Duodenal mucosa (tissue), 2 donors: ENCODE data around the gene SIM2.
A peak's percentile ranks its signal among the peaks of the same experiment; 100 is the strongest.

Experiments
- H3K27ac ChIP-seq: one replicate; pipeline ENCODE4 v1.7.0; 2013; ENCODE audit warnings: low read depth, low read length
- H3K27me3 ChIP-seq, 2 donors: one replicate each; pipeline ENCODE4 v1.7.0; 2013; ENCODE audit warnings: low read length in 2 of 2, control low read depth in 1 of 2; ENCODE audit not compliant: insufficient read depth in 2 of 2, control insufficient read depth in 1 of 2
- H3K36me3 ChIP-seq, 2 donors: one replicate each; pipeline ENCODE4 v1.7.0; 2013; ENCODE audit warnings: low read length in 2 of 2, control low read depth in 1 of 2; ENCODE audit not compliant: insufficient read depth in 2 of 2, control insufficient read depth in 1 of 2
- H3K4me1 ChIP-seq, 2 donors: one replicate each; pipeline ENCODE4 v1.7.0; 2013; ENCODE audit warnings: low read length in 2 of 2, control low read depth in 1 of 2; ENCODE audit not compliant: insufficient read depth in 2 of 2, control insufficient read depth in 1 of 2
- H3K4me3 ChIP-seq, 2 donors: one replicate each; pipeline ENCODE4 v1.7.0; 2013; ENCODE audit warnings: low read length in 2 of 2, low read depth in 1 of 2
- H3K9ac ChIP-seq, 2 donors: one replicate each; pipeline ENCODE4 v1.7.0; 2013; ENCODE audit warnings: low read length in 2 of 2, low read depth in 1 of 2
- H3K9me3 ChIP-seq, 2 donors: one replicate each; pipeline ENCODE4 v1.7.0; 2013; ENCODE audit warnings: low read length in 2 of 2, control low read depth in 1 of 2; ENCODE audit not compliant: control insufficient read depth in 1 of 2

The SIM2 gene

DNA sequence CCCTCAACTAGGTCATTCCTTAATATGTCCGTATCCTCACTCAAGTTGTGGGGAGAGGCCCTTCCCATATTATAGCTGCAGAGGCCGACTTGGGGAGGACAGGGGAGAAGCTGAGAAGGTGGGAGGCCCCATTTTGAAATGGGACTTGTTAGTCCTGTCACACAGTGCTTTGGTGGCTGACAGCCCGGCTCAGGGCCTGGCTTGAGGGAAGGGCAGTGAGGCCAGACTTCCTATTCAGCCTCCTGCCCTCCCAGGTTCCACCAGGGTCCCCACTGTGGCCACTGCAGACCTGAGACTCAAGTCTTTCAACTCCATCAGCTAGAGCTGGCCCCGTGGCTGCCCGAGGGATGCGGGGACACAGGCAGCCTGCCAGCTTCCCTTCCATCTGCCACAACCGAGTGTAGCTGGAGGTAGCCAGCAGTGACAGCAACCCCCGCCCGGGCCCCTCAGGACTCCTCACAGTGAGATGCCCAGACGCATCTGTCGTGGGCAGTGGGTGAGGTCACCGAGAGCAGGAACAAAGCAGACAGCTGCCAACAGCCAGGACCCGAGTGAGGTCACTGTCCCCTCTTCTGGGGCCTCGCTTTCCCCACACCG lies 36.9 kb downstream of the SIM2 start:
- no peaks in the 10 kb centered on the region for H3K36me3 ChIP-seq
- H3K27ac ChIP-seq: no peak overlapping the region
- H3K9ac ChIP-seq: no peak overlapping the region
- H3K4me3 ChIP-seq: no peak overlapping the region
- H3K9me3 ChIP-seq: no peaks in the 10 kb centered on the region
- peaks cover 0 to 3% of the 10 kb centered on the region in 2 donors for H3K4me1 ChIP-seq
- peaks cover 5 to 11% of the 10 kb centered on the region in 2 donors for H3K27me3 ChIP-seq

DNA sequence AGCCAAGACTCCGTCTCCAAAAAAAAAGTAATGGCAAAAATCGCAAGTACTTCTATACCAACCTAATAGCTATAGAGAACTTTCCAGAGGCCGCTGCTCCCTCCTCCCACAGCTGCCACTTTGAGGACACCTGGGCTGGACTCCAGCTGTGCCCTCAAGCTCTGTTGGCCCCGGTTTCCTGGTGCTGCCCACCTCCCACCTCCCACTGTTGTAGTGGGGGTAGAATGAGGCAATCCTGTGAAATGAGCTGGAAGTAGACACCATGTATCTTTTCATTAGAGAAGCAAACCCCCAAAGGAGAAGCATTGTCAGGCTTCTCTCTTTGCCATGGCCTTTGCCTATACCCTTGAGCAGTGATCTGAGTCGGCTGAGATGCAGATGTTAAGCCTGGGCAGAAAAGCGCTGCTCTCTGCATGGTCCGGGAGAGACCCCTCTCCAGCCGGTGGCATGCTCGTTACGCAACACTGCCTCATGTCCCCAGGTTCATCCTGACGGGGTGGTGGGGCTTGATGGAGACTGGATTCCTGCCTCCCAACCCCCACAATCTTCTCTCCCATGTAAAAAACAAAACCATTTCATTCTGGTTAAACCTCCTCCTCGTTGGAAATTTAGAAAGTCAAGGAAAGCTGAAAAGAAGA lies 39.7 kb downstream of the SIM2 start:
- H3K4me1 ChIP-seq: no peaks in the 10 kb centered on the region
- no peaks in the 10 kb centered on the region for H3K36me3 ChIP-seq
- H3K27me3 ChIP-seq: no peaks in the 10 kb centered on the region
- H3K4me3 ChIP-seq: no peak overlapping the region
- no peaks in the 10 kb centered on the region for H3K9me3 ChIP-seq
- H3K9ac ChIP-seq: no peak overlapping the region
- H3K27ac ChIP-seq: no peak overlapping the region

DNA sequence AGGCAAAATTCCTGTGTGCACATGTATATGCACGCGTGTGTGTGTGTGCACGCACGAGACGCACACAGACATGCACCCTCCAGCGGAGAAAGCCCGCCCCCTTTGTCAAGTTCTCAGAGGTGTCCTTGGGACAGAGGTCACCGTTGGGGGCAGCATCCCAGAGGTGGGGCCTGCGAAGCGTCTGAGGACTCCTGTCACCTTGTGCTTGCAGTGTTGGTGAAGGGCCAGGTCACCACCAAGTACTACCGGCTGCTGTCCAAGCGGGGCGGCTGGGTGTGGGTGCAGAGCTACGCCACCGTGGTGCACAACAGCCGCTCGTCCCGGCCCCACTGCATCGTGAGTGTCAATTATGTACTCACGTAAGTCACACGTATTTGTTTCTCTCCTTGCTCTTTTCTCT lies 42.6 kb downstream of the SIM2 start:
- no peak overlapping the region for H3K4me3 ChIP-seq
- no peak overlapping the region for H3K9ac ChIP-seq
- no peaks in the 10 kb centered on the region for H3K9me3 ChIP-seq
- no peaks in the 10 kb centered on the region for H3K27me3 ChIP-seq
- H3K36me3 ChIP-seq: no peaks in the 10 kb centered on the region
- H3K4me1 ChIP-seq: peaks cover 7 to 11% of the 10 kb centered on the region in 2 donors
- H3K27ac ChIP-seq: no peak overlapping the region

DNA sequence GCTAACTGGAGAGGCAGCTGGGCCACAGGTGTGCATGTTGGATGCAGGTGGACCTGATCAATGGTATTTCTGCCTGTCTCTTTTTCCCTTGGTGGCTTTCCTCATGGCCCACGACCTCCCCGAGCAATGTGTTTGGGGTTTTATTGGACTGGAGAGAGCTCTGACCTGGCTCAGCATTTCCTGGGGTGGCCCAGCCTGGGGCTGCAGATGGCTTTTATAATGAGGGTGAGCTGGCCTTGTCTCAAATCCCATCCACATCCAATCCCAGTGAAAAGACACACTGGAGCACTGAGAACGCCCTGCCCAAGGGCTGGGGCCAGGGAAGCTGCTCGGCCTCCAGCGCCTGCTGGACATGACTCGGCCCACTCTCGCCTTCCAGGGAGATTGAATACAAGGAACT lies 44.1 kb downstream of the SIM2 start:
- Histone ChIP-seq H3K9ac (no peak overlapping the region), H3K4me3 (no peak overlapping the region), H3K27me3 (peaks cover 0 to 4% of the 10 kb centered on the region in 2 donors), H3K36me3 (no peaks in the 10 kb centered on the region), H3K4me1 (peaks cover 16 to 19% of the 10 kb centered on the region in 2 donors), H3K9me3 (no peaks in the 10 kb centered on the region), H3K27ac (no peak overlapping the region)

DNA sequence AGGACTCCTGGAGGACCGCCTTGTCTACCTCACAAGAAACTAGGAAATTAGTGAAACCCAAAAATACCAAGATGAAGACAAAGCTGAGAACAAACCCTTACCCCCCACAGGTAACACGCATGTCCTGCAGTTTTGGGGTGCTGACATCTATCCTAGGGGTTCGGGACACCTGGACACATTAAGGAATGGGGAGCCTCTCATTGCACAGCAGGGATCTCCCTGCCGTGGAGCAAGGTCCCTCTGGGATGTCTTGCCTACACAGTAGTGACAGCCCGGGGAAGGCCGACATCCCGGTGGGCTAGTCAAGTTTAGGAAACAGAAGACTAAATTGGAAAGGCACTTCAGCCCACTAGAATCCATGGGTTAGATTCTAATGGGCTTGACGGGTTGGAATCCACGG lies 44.5 kb downstream of the SIM2 start:
- Histone ChIP-seq H3K9me3 (no peaks in the 10 kb centered on the region), H3K4me3 (no peak overlapping the region), H3K27ac (no peak overlapping the region), H3K36me3 (no peaks in the 10 kb centered on the region), H3K9ac (no peak overlapping the region), H3K27me3 (peaks cover 0 to 4% of the 10 kb centered on the region in 2 donors), H3K4me1 (peaks cover 16 to 19% of the 10 kb centered on the region in 2 donors)

DNA sequence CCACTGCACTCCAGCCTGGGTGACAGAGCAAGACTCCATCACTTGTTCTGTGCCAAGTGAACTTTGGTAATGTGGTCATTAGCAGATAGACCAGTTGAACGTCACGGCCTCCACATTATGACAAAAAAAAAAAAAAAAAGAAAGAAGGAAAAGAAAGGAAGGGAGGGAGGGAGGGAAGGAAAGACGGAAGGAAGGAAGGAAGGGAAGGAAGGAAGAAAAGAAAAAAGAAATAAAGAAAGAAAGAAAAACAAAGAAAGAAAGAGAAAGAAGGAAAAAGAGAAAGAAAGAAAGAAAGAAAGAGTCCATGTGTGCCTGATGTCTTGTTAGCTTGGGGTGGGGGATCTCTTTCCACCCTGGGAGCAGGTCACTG lies 45.3 kb downstream of the SIM2 start:
- H3K27me3 ChIP-seq: peaks cover 0 to 4% of the 10 kb centered on the region in 2 donors
- H3K4me3 ChIP-seq: peak overlapping the region; percentile 10 to 28
- H3K9ac ChIP-seq: no peak overlapping the region

DNA sequence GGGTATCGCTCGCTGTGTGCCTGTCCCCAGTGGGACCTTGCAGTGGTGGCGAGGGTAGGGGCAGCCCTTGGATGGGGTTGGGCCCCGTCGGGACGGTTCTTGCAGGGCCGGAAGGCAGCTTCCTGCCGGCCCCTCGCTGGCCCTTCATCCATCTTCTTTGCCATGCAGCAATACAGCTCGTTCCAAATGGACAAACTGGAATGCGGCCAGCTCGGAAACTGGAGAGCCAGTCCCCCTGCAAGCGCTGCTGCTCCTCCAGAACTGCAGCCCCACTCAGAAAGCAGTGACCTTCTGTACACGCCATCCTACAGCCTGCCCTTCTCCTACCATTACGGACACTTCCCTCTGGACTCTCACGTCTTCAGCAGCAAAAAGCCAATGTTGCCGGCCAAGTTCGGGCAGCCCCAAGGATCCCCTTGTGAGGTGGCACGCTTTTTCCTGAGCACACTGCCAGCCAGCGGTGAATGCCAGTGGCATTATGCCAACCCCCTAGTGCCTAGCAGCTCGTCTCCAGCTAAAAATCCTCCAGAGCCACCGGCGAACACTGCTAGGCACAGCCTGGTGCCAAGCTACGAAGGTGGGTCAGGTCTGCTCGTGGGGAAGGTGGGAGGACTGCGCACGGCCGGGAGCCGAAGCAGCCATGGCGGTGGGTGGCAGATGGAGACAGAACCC lies 45.8 kb downstream of the SIM2 start:
- H3K9ac ChIP-seq: no peak overlapping the region
- H3K27ac ChIP-seq: no peak overlapping the region
- no peaks in the 10 kb centered on the region for H3K9me3 ChIP-seq
- H3K4me1 ChIP-seq: peaks cover 16 to 19% of the 10 kb centered on the region in 2 donors
- H3K4me3 ChIP-seq: peak overlapping the region; percentile 10 to 28
- H3K27me3 ChIP-seq: peaks cover 0 to 4% of the 10 kb centered on the region in 2 donors
- no peaks in the 10 kb centered on the region for H3K36me3 ChIP-seq

More for the DNA sequence above, 45.3 kb downstream of the SIM2 start:
- Histone ChIP-seq H3K4me1 (peaks cover 16 to 19% of the 10 kb centered on the region in 2 donors), H3K27ac (no peak overlapping the region), H3K36me3 (no peaks in the 10 kb centered on the region), H3K9me3 (no peaks in the 10 kb centered on the region)

DNA sequence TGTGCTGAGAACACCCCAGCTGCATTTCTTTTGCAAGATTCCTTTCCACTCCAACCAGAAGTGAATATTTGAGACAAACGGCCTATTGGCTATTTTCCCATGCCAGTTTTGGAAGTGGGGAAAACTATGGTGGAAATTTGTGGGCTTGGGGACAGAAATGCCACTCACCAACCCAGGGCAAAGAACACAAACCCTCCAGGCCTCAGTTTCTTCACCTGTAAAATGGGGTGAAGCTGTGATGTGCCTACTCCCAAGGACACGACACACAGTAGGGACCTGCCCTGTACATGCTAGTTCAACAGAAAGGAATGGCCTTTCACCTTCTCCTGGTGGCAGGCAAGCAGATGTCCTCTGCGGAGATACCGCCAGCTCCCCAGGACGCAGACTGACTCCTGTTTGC lies 46.5 kb downstream of the SIM2 start:
- H3K9me3 ChIP-seq: no peaks in the 10 kb centered on the region
- H3K9ac ChIP-seq: no peak overlapping the region
- peaks cover 16 to 19% of the 10 kb centered on the region in 2 donors for H3K4me1 ChIP-seq
- H3K27me3 ChIP-seq: peaks cover 0 to 4% of the 10 kb centered on the region in 2 donors
- H3K27ac ChIP-seq: no peak overlapping the region
- H3K36me3 ChIP-seq: no peaks in the 10 kb centered on the region
- no peak overlapping the region for H3K4me3 ChIP-seq

DNA sequence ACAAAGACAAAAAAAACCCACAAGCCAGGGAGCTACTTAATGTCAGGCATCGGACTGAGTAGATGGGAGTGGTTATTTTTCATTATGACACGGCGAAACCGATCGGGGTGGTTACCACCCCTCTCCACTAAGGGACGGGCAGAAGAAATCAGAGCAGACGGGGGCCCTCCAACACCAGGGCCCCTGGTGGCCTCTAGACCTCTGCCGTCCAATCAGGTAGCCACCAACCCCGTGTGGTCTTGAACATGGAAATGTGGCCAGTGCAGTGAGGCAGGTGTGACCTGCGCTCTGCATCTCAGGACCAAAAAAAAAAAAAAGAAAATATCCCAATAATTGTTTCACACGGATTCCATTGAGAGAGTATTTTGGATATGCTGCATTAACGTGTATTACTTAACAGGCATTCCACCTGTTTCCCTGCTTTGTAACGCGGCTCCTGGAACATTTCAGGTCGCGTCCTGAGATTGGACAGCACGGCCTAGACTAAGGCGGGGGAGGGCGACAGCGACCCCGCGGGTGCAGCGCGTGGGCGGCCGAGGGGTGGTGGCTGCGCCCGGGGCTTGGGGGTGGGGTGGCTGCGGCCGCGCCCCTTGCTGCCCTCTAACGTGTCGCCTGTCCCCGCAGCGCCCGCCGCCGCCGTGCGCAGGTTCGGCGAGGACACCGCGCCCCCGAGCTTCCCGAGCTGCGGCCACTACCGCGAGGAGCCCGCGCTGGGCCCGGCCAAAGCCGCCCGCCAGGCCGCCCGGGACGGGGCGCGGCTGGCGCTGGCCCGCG lies 48.3 kb downstream of the SIM2 start:
- H3K4me3 ChIP-seq: peak overlapping the region; percentile 43 to 53
- no peak overlapping the region for H3K27ac ChIP-seq
- peaks cover 16 to 19% of the 10 kb centered on the region in 2 donors for H3K4me1 ChIP-seq
- no peaks in the 10 kb centered on the region for H3K9me3 ChIP-seq
- H3K9ac ChIP-seq: no peak overlapping the region
- no peaks in the 10 kb centered on the region for H3K36me3 ChIP-seq
- H3K27me3 ChIP-seq: peaks cover 0 to 4% of the 10 kb centered on the region in 2 donors
